HCT116 (cell line): ENCODE results near the gene ALAS1. TPM values are rescaled to one million over a fixed set of nuclear protein-coding genes. Genes with fewer than 3 reads are reported as not detected.

Experiments used
- ATAC-seq: fragments of 200-7000 bp; cut with Tn5 transposase; 2 replicates; pipeline ENCODE4 v1.9.1; 2020; ENCODE audit warnings: mild to moderate bottlenecking, moderate library complexity
- BruUV-seq: library from RNA; stranded (reverse); fragments of 400-500 nt; replicated peaks from 2 replicates; lab custom pipeline; 2021; lab: Mats Ljungman, UMichigan
- CTCF ChIA-PET: fragments of 300-600 bp; sonication (Branson Sonifier 250); formaldehyde crosslinking; loops from one replicate; lab custom pipeline; 2021; ENCODE audit warnings: antibody characterized with exemption; lab: Charles Lee
- POLR2A ChIA-PET: fragments of 300-600, 350-600 bp; sonication (Branson Sonifier 250); formaldehyde crosslinking; loops from one replicate; lab custom pipeline; 2021; ENCODE audit warnings: antibody characterized with exemption; lab: Charles Lee
- RAD21 ChIA-PET, 2 experiments: fragments of 300-600 bp; sonication (Branson Sonifier 250); formaldehyde crosslinking; loops; one replicate each; lab custom pipeline; 2023; ENCODE audit warnings: low total read pairs in 2 of 2; ENCODE audit not compliant: uncharacterized antibody in 2 of 2, unreplicated experiment in 2 of 2, low non-redundant PET in 1 of 2; lab: Charles Lee
- DNase-seq: peaks from one replicate; pipeline ENCODE4 v3.0.0-alpha.2; 2010; ENCODE audit warnings: low read depth, low spot score
- H2AFZ ChIP-seq: fragments of 200-600 bp; shearing (Covaris generic), sonication (generic); 2 replicates; pipeline ENCODE4 v1.6.1; 2017; ENCODE audit warnings: low read depth, mixed run types, mixed read lengths, antibody characterized with exemption, low read length; ENCODE audit not compliant: poor library complexity, severe bottlenecking
- H3K27ac ChIP-seq: 2 replicates; pipeline ENCODE4 v1.5.1; 2012; ENCODE audit warnings: low read depth, low read length
- H3K27me3 ChIP-seq: fragments of 200-600 bp; sonication (generic); 2 replicates; pipeline ENCODE4 v1.6.1; 2016; ENCODE audit warnings: mixed run types, low read length, mixed read lengths; ENCODE audit not compliant: insufficient read depth
- H3K36me3 ChIP-seq, 2 experiments: fragments of 200-500 bp in 1 of 2; fragments of 200-600 bp in 1 of 2; sonication (Bioruptor generic) in 1 of 2; sonication (generic) in 1 of 2; 2 replicates each; pipeline versions ENCODE4 v1.5.1 to v1.6.1; 2014 to 2016; ENCODE audit warnings: low read length in 2 of 2, inconsistent platforms in 1 of 2, mixed read lengths in 1 of 2, mixed run types in 1 of 2; ENCODE audit not compliant: insufficient read depth in 2 of 2, control insufficient read depth in 1 of 2
- H3K4me1 ChIP-seq, 2 experiments: fragments of 200-600 bp in 1 of 2; sonication (generic) in 1 of 2; 2 replicates each; pipeline versions ENCODE4 v1.5.1 to v1.6.1; 2012 to 2017; ENCODE audit warnings: low read length in 2 of 2, inconsistent platforms in 1 of 2, mild to moderate bottlenecking in 1 of 2, mixed read lengths in 1 of 2, mixed run types in 1 of 2, moderate library complexity in 1 of 2; ENCODE audit not compliant: insufficient read depth in 2 of 2, control insufficient read depth in 1 of 2
- H3K4me2 ChIP-seq: fragments of 200-600 bp; sonication (generic); 2 replicates; pipeline ENCODE4 v1.6.1; 2017; ENCODE audit warnings: mixed run types, low read length, mixed read lengths
- H3K4me3 ChIP-seq, 2 experiments: fragments of 200-600 bp in 1 of 2; sonication (generic) in 1 of 2; replicated peaks in 1 of 2; 2 replicates each; pipeline ENCODE4 v1.5.1; 2011 to 2016; ENCODE audit warnings: low read length in 2 of 2, control low read depth in 1 of 2, low read depth in 1 of 2, mild to moderate bottlenecking in 1 of 2, mixed read lengths in 1 of 2, mixed run types in 1 of 2
- H3K79me2 ChIP-seq: fragments of 200-600 bp; sonication (generic); 2 replicates; pipeline ENCODE4 v1.6.1; 2017; ENCODE audit warnings: mild to moderate bottlenecking, mixed run types, low read length, moderate library complexity, mixed read lengths; ENCODE audit not compliant: insufficient read depth
- H3K9ac ChIP-seq: fragments of 200-600 bp; sonication (generic); 2 replicates; pipeline ENCODE4 v1.6.1; 2016; ENCODE audit warnings: low read length, mixed read lengths
- H3K9me2 ChIP-seq: fragments of 200-600 bp; sonication (generic), shearing (Covaris generic); 2 replicates; pipeline ENCODE4 v1.6.1; 2017; ENCODE audit warnings: mixed run types, mild to moderate bottlenecking, moderate library complexity; ENCODE audit not compliant: insufficient read depth
- H3K9me3 ChIP-seq, 2 experiments: fragments of 200-500 bp in 1 of 2; fragments of 200-600 bp in 1 of 2; sonication (Bioruptor generic) in 1 of 2; sonication (generic) in 1 of 2; 2 replicates each; pipeline ENCODE4 v1.6.1; 2014 to 2017; ENCODE audit warnings: low read length in 2 of 2, mixed read lengths in 2 of 2, inconsistent platforms in 1 of 2, low read depth in 1 of 2, mild to moderate bottlenecking in 1 of 2, mixed run types in 1 of 2, moderate library complexity in 1 of 2; ENCODE audit not compliant: control insufficient read depth in 1 of 2, insufficient read depth in 1 of 2
- H4K20me1 ChIP-seq: fragments of 200-600 bp; sonication (generic), shearing (Covaris generic); 2 replicates; pipeline ENCODE4 v1.6.1; 2017; ENCODE audit warnings: mixed run types, mild to moderate bottlenecking, moderate library complexity; ENCODE audit not compliant: insufficient read depth
- CBX3 ChIP-seq: IDR thresholded peaks from 2 replicates; pipeline ENCODE4 v1.6.1; 2012; ENCODE audit warnings: low read depth
- CEBPB ChIP-seq: IDR thresholded peaks from 2 replicates; pipeline ENCODE4 v1.6.1; 2012; ENCODE audit warnings: low read depth
- EZH2 ChIP-seq: fragments of 200-600 bp; sonication (generic); IDR thresholded peaks from 2 replicates; pipeline ENCODE4 v1.6.1; 2017; ENCODE audit warnings: antibody characterized with exemption, mixed run types
- EZH2phosphoT487 ChIP-seq: fragments of 200-600 bp; IDR thresholded peaks from 2 replicates; pipeline ENCODE4 v1.6.1; 2018; ENCODE audit warnings: antibody characterized with exemption, borderline replicate concordance
- JUND ChIP-seq: IDR thresholded peaks from 2 replicates; pipeline ENCODE4 v1.6.1; 2012
- MAX ChIP-seq: IDR thresholded peaks from 2 replicates; pipeline ENCODE4 v1.6.1; 2012
- POLR2AphosphoS5 ChIP-seq: IDR thresholded peaks from 2 replicates; pipeline ENCODE4 v1.6.1; 2011; ENCODE audit warnings: mild to moderate bottlenecking, low read depth, low read length, moderate library complexity
- SP1 ChIP-seq: IDR thresholded peaks from 2 replicates; pipeline ENCODE4 v1.6.1; 2012; ENCODE audit warnings: low read depth
- TCF7L2 ChIP-seq: IDR thresholded peaks from 2 replicates; pipeline ENCODE4 v1.7.0; 2011; ENCODE audit warnings: borderline replicate concordance, inconsistent platforms; ENCODE audit not compliant: insufficient read depth, insufficient read length; ENCODE audit errors: extremely low read depth
- YY1 ChIP-seq: IDR thresholded peaks from 2 replicates; pipeline ENCODE4 v1.6.1; 2011; ENCODE audit warnings: low read length, low read depth, moderate library complexity, mild to moderate bottlenecking; ENCODE audit not compliant: insufficient replicate concordance; ENCODE audit errors: extremely low read depth
- ZBTB33 ChIP-seq: IDR thresholded peaks from 2 replicates; pipeline ENCODE4 v1.6.1; 2011; ENCODE audit warnings: mild to moderate bottlenecking, low read length, moderate library complexity; ENCODE audit not compliant: insufficient replicate concordance; ENCODE audit errors: extremely low read depth
- ZFX ChIP-seq: fragments of 450-650 bp; IDR thresholded peaks from 2 replicates; pipeline ENCODE4 v1.6.1; 2017
- intact Hi-C: fragments of 100-400 bp; cut with micrococcal nuclease; formaldehyde crosslinking; loops from 2 replicates; pipeline ENCODE4 v1.10.0; 2022
- total RNA-seq: library from RNA; stranded (reverse); gene quantifications from one replicate; pipeline ENCODE4 v1.2.1, GENCODE V29; 2021; ENCODE audit not compliant: unreplicated experiment

ALAS1 gene
- total RNA-seq, 1 experiment from 2014 or later: 74.0 TPM

DNA sequence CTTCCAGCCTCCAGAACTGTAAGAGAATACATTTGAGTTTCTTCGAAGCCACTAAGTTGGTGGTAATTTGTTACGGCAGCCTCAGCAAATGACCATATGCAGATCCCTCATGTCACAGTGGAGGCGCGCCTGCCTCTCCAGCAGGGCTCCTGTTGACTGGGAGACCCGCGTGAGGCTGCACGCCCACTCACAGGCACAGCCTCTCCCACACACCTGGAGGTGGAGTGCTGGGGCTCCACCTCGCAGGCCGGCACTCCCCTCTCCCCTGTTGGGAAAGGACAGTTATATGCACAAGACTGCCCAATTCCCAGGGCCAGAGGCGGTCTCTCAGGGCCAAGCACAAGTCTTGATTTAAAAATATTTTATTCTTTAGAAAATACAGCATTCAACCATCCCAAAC, 30.3 kb downstream of the ALAS1 start:
- Histone ChIP-seq H3K9me3 (no peaks in the 10 kb centered on the region), H3K9ac (no peak overlapping the region), H3K9me2 (no peaks in the 10 kb centered on the region), H3K4me1 (no peaks in the 10 kb centered on the region), H3K79me2 (no peaks in the 10 kb centered on the region), H3K27me3 (no peaks in the 10 kb centered on the region), H3K4me2 (no peak overlapping the region), H4K20me1 (no peaks in the 10 kb centered on the region)
- intact Hi-C loops: no loop called here
- ATAC-seq: no peak
- DNase-seq: no peak
- ChIA-PET RAD21 (no interaction called here), CTCF (interaction anchor here (1.3 kb wide), 1 partner anchor 7 kb away, joined by 3 read pairs; no protein-coding TSS in a partner anchor)
- no peak for TF ChIP-seq YY1
- TF ChIP-seq ZFX: no peak
- no peak for TF ChIP-seq EZH2phosphoT487
- no peak for TF ChIP-seq TCF7L2
- TF ChIP-seq JUND: no peak
- TF ChIP-seq CBX3: no peak
- TF ChIP-seq POLR2AphosphoS5: no peak
- TF ChIP-seq ZBTB33: no peak
- no peak for TF ChIP-seq SP1
- TF ChIP-seq MAX: no peak
- TF ChIP-seq EZH2: no peak
- no peak for TF ChIP-seq CEBPB
- TF ChIP-seq, all 23 proteins: peak for 0
- H3K27ac ChIP-seq: no peak overlapping the region
- no peak overlapping the region for H3K4me3 ChIP-seq
- BruUV-seq: no TSS peak
- peaks cover 17% of the 10 kb centered on the region in 2 experiments; a peak in 3 of 4 replicates for H3K36me3 ChIP-seq
- POLR2A ChIA-PET: no interaction called here
- no peak overlapping the region for H2AFZ ChIP-seq
